CD4-positive, alpha-beta T cell treated with Interleukin-4 for 4 hours (primary cell): Measurements from ENCODE around the gene SUV39H1.
"Not testable (repeated sequence)": the region's sequence is repeated elsewhere in the genome, so short reads cannot be mapped to it uniquely, and the experiment has no call there.

Experiments
- DNase-seq: peaks from one replicate; pipeline ENCODE4 v3.0.0-alpha.2; 2020

The SUV39H1 gene

DNA sequence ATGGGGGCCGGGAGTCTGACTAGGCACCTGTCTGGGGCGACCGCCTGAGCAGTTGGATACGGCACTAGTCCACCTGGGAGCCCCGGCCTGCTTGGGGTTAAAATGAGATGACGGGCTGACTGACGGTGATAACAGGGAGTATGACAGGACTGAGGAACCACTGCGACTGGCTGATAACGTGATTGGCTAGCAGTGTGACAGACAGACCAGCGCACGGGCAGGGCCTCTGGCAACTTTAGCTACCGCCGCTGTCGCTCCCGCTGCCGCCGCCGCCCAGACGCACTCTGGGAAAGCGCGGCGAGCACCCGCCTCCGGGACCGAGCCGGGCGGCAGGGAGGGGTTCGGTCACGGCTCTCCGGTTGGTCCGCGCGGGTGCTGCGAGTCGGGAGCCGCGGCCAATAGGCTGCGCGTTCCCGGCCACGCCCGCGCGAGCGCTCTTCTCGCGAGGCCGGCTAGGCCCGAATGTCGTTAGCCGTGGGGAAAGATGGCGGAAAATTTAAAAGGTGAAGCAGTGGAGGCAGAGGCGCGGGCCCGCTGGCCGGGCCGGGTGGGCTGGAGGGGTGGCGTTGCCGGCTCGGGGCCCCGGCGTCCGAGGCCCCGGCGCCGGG, at the start of gene SUV39H1:
TSS of gene SUV39H1 (plus strand) at position 434 of the 608 bp plus-strand sequence. CDS start at position 485, 51 bp downstream.
- peak; percentile 87 for DNase-seq

DNA sequence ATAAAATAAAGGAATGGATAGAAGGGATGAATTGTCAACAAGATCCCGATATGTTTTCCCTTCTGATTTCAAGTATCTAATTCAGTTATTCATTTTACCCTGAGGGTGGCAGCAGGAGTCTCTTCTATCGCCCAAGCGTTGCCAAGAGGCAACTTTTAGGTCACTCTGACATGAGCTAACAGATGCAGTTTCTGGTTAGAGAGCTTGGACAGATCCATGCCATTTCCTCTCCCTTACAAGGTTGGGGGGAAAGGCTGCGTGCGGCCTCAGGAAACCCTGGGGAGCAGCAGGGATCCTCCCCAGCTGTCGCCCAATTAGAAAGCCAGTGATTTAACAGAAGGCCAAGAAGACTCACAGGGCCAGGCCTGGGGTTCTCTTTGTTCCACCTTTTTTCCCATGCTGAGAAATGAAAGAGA, 48.2 kb upstream of the SUV39H1 start:
- DNase-seq, result peak; percentile 59

DNA sequence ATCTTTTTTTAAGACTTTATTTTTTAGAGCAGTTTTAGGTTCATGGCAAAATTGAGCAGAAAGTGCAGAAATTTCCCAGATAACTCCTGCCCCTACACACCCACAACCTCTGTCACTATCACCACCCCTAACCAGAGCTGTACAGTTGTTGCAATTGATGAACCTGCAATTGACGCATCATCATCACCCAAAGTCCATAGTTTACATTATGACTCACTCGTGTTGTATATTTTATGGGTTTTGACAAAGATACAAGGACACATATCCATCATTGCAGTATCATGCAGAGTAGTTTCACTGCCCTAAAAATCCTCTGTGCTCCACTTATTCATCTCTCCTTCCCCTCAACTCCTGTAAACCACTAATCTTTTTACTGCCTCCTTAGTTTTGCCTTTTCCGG, 47.4 kb upstream of the SUV39H1 start:
- no peak for DNase-seq

DNA sequence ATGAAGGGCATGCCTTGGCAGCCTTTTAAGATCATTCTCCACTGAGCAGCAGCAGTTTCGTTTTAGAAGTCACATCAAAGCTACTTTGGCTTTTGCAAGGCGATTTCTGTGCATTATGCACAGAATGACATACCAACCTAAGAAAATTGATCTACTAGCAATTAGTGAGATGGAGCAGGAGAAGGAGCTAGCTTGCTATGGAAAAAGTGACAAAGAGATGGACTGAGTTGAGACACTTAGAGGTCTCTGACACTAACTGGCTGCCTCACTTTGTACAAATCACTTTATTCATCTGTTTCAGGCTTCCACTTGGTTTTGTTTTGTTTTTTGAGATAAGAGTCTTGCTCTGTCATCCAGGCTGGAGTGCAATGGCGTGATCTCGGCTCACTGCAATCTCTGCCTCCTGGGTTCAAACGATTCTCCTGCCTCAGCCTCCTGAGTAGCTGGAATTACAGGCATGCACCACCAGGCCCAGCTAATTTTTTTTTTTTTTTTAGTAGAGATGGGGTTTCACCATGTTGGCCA, 44.4 kb upstream of the SUV39H1 start:
- DNase-seq, result not testable (repeated sequence)

GRCh38 chrX:48654746-48655145, 41.8 kb upstream of the SUV39H1 start:
- not testable (repeated sequence) for DNase-seq

- not testable (repeated sequence) for DNase-seq
Observed at GRCh38 chrX:48659686-48660085, 36.8 kb upstream of the SUV39H1 start.

GRCh38 chrX:48663241-48663640, 33.3 kb upstream of the SUV39H1 start:
- DNase-seq, result no peak

DNA sequence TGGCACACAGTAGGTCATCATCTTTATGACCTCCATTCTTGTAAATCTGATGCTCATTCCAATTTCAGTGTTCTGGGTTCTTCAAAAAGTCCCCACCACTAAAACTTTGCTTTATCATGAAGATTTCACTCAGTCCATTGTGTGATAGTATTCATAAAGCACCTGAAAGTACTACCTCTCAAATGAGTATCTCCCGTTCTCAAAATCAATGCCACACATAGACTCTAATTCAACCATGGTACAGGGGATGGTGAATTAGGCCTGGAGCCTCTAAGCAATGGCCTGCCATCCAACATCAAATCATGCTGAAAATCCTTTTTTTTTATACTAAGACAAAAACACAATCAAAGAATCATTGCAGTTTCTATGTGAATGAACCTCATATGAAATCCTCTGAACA, 32.4 kb upstream of the SUV39H1 start:
- DNase-seq, result no peak

- no peak for DNase-seq
Observed at GRCh38 chrX:48665991-48666390, 30.5 kb upstream of the SUV39H1 start.

DNA sequence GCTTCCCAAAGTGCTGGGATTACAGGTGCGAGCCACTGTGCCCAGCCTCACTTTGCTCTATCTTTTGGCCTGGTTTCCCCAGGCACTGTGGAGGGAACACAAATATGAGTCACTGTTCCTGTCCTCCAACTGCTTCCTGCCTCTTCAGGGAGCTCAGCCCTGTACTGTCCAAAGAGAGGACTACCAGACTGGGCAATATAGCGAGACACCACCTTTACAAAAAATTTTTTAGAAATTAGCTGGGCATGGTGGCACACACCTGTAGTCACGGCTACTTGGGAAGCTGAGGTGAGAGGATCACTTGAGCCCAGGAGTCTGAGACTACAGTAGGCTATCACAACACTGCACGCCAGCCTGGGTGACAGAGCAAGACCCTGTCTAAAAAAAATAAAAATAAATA, 29.9 kb upstream of the SUV39H1 start:
- DNase-seq, result no peak

DNA sequence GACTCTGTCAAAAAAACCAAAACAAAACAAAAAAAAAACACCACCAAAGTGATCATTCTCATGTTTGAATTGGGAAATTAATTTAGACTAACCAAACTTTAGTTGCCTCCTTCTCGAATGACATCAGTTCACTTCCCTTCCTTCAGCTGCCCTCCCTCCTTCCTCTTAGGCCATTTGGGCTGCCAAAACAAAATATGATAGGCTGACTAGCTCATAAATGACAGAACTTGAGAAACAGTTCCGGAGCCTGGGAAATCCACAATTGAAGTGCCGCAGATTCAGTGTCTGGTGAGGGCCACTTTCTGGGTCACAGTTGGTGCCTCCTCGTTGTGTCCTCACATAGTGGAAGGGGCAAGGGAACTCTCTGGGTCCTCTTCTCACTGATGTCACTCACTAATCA, 29.0 kb upstream of the SUV39H1 start:
- DNase-seq, result no peak

DNA sequence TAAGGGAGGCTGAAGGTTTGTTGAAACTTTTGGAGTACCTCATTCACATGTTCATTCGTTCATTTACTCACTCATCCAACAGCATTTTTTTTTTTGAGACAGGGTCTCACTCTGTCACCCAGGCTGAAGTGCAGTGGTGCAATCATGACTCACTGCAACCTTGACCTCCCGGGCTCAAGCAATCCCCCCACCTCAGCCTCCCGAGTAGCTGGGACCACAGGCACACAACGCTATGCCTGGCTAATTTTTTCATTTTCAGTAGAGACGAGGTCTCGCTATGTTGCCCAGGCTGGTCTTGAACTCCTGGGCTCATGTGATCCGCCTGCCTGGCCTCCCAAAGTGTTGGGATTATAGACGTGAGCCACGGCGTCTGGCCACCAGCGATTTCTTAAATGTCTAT, 28.3 kb upstream of the SUV39H1 start:
- DNase-seq, result not testable (repeated sequence)

DNA sequence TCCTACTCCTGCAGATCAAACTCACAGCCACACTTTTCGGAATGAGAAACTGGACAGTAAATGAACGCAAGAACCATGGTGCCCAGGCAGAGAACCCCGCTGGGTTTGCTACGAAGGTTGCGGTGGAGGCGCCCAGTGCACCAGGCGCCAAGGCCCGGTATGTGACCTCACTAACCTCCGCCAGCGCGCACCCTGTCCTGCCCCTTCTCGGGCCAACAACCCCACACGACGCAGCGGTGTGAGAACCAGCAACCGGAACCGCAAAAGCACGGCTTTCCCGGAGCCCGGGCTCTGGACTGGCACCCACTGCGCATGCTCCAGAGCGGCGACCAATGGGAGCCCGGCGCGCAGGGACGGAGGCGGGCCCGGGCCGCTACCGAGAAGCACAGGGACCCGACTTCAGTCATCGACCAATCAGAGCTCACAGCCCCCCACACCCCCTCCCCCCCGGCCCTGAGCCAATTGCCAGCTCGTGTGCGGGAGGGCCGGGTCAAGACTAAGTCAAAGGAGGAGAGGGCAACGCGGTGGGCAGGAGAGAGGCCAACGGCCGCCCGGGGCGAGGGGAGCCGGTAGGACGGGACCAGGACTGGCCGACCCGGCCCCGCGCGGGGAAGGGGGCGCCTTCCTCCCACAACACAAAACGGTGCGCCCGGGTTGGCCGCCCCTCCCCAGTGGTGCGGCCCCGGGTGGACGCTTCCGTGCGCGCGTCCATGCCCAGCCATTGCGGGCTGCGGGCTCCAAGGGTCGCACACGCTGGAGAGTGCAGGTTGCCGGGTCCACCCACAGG, 20.2 kb upstream of the SUV39H1 start:
- peak; percentile 89 for DNase-seq

DNA sequence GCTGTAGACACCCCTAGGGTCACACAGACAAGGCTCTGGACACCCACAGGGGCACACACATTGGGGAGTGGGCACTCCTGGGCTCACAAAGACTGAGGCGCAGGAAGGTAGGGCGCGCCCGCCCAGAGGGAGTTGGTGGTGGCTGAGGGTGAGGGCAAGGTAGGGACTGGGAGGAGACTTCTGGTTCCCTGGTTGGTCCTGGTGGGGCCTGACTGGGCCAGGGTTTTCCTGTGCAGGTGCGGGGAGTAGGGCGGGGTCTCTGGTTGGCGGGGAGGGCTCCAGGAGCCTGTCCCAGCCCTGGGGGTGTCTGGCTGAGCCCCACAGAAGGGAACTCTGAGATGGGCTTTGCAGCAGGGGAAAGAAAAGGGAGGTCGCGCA, 19.7 kb upstream of the SUV39H1 start:
- DNase-seq, result no peak

DNA sequence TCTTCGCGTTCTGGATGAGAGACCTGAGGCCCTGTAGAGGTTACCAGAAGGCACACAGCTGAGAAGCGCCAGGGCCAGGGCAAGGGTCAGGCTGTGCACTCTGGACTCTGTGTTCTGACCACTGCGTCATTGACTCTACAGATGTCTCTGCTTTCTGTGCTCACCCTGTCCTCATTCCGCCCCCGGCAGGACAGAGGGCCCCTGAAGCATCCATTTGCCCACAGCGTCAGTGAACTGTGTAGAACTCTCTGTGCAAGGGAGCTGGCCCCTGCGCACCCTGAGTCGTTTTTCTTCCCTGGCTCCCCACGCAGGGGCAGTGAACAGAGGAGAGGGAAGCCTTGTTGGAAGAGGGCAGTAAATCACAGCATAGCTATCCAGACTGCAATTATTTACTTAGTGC, 19.0 kb upstream of the SUV39H1 start:
- no peak for DNase-seq

DNA sequence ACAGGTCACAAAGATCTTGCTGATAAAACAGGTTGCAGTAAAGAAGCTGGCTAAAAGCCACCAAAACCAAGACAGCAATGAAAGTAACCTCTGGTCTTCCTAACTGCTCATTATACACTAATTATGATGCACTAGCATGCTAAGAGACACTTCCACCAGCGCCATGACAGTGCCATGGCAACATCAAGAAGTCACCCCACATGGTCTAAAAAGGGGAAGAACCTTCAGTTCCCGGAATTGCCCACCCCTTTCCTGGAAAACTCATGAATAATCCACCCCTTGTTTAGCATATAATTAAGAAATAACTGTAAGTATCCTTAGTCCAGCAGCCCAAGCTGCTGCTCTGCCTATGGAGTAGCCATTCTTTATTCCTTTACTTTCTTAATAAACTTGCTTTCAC, 16.1 kb upstream of the SUV39H1 start:
- not testable (repeated sequence) for DNase-seq

DNA sequence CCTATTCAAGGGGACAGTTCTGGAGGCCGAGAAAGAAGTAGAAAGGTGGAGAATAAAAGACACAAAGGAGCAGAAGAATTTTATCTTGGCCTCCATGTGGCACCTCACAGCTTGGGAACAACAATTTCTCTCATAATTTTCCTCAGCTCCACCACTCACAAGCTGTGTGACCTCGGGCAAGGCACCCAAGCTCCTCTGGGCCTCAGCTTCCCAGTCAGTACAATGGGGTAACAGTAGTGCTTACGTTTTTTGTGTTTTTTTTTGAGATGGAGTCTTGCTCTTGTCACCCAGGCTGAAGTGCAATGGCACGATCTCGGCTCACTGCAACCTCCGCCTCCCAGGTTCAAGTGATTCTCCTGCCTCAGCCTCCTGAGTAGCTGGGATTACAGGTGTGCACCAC, 15.6 kb upstream of the SUV39H1 start:
- DNase-seq, result not testable (repeated sequence)

DNA sequence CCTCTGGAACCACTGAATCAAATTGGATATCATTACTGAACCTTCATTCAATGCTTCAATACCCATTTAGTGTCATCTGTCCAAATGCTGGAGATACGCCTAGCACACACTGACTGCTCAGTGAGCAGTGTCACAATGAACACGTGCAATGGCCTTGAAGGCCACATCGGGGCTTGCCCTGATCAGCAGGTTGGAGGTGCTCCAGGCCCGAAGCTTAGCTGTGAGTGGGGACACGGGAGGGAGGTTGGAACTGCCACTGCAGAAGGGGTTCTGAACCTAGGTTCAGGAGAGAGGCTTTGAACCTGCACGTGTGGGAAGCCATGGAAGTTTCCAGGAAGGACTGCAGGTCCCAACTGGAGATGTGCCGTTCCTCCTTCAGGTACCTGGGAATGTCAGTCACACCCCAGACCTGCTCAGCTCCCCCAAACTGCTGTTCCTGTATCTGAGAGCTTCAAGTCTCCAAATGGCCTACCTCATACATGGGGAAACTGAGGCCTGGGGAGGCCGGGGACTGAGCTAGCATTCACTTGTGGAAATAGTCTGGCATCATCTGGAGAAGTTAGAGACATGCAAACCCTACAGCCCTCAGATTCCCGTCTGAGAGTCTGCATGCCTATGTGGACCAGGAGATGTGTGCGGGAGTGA, 14.9 kb upstream of the SUV39H1 start:
- DNase-seq, result no peak

DNA sequence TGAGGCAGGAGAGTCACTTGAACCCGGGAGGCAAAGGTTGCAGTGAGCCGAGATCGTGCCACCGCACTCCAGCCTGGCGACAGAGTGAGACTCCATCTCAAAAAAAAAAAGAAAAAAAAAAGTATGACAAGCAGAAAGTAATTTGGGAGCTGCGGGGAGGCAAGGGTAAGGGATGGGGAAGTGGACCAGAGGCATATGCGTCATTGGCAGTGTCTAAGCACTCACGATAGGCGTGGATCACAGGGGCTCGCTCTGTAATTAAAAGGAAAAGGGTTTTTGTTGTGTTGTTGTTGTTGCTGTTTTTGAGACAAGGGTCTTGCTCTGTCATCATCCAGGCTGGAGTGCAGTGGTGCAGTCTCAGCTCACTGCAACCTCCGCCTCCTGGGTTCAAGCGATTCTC, 13.7 kb upstream of the SUV39H1 start:
- not testable (repeated sequence) for DNase-seq

DNA sequence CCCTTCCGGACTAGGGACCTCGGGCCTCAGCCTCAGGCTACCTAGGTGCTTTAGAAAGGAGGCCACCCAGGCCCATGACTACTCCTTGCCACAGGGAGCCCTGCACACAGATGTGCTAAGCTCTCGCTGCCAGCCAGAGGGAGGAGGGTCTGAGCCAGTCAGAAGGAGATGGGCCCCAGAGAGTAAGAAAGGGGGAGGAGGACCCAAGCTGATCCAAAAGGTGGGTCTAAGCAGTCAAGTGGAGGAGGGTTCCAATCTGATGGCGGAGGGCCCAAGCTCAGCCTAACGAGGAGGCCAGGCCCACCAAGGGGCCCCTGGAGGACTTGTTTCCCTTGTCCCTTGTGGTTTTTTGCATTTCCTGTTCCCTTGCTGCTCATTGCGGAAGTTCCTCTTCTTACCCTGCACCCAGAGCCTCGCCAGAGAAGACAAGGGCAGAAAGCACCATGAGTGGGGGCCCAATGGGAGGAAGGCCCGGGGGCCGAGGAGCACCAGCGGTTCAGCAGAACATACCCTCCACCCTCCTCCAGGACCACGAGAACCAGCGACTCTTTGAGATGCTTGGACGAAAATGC, 13.0 kb upstream of the SUV39H1 start, which contains the start of gene WAS:
TSS of gene WAS (plus strand) at position 389 of the 572 bp plus-strand sequence. CDS start at position 444, 55 bp downstream.
- DNase-seq, result peak; percentile 68

DNA sequence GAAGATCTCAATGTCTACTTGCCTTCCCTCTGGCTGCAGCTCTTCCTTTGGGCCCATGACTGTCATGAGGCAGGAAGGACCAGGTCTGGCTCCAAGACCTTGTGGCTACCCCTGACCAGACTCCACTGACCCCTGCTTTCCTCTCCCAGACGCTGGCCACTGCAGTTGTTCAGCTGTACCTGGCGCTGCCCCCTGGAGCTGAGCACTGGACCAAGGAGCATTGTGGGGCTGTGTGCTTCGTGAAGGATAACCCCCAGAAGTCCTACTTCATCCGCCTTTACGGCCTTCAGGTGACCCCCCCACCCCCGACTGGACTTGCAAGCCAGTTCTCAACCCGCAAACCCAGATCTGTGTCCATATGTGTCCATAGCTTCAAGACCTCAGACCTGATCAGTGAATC, 12.4 kb upstream of the SUV39H1 start:
- DNase-seq, result no peak

DNA sequence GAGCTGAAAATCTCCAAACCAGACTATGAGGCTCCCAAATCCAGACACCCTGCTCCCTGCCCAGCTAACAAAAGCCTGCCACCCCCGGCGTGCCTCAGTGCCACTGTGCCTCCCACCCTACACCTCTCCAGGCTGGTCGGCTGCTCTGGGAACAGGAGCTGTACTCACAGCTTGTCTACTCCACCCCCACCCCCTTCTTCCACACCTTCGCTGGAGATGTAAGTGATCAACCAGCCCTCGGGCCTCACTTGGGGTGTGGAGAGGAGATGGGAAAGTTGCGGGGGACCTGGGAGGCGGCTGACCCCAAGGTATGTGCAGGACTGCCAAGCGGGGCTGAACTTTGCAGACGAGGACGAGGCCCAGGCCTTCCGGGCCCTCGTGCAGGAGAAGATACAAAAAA, 11.1 kb upstream of the SUV39H1 start:
- no peak for DNase-seq

- DNase-seq, result no peak
Observed at GRCh38 chrX:48688531-48689150, 7.9 kb upstream of the SUV39H1 start.
